Neural crest cell (in vitro differentiated cells): ENCODE data around the gene TSPAN18. TPM values are rescaled to one million over a fixed set of nuclear protein-coding genes. Genes with fewer than 3 reads are reported as not detected.

ENCODE experiments used
- DNase-seq: peaks from one replicate; pipeline ENCODE4 v3.0.0; 2021; ENCODE audit warnings: low read depth, mixed read lengths, low spot score
- H3K27ac Mint-ChIP-seq: one replicate; pipeline ENCODE4 v1.8.0; 2021; ENCODE audit warnings: mild to moderate bottlenecking, mixed read lengths; ENCODE audit not compliant: unreplicated experiment
- H3K27me3 Mint-ChIP-seq: 2 replicates; pipeline ENCODE4 v1.8.0; 2021; ENCODE audit warnings: low read depth, mild to moderate bottlenecking, mixed read lengths
- H3K36me3 Mint-ChIP-seq: 2 replicates; pipeline ENCODE4 v1.8.0; 2021; ENCODE audit warnings: low read depth, mild to moderate bottlenecking, mixed read lengths
- H3K4me1 Mint-ChIP-seq: 2 replicates; pipeline ENCODE4 v1.8.0; 2021; ENCODE audit warnings: mixed read lengths
- H3K4me3 Mint-ChIP-seq: one replicate; pipeline ENCODE4 v1.8.0; 2021; ENCODE audit warnings: mild to moderate bottlenecking, mixed read lengths
- H3K9me3 Mint-ChIP-seq: 2 replicates; pipeline ENCODE4 v1.8.0; 2021; ENCODE audit warnings: mixed read lengths
- total RNA-seq: library from RNA; stranded (reverse); gene quantifications from 2 replicates; pipeline ENCODE4 v1.2.1, GENCODE V29; 2021
- TF ChIP-seq, protein P1 (sequence below): fragments of 200-600 bp; sonication (generic); conservative IDR thresholded peaks from 2 replicates; pipeline ENCODE4 v1.5.0; 2021; ENCODE audit warnings: antibody characterized with exemption, mild to moderate bottlenecking

The TSPAN18 gene
- total RNA-seq, 1 donor from 2014 or later = 125 TPM

GRCh38 chr11:44775366-44775984 is 48.7 kb downstream of the TSPAN18 start:
- DNase-seq = peak; percentile 45
- Mint-ChIP-seq H3K27ac (no peak overlapping the region), H3K36me3 (peaks cover 9% of the 10 kb centered on the region)

GRCh38 chr11:44775985-44776446 is 49.3 kb downstream of the TSPAN18 start:
- no peak for DNase-seq
- no peak overlapping the region for H3K27ac Mint-ChIP-seq
- H3K4me3 Mint-ChIP-seq = no peak overlapping the region
- H3K9me3 Mint-ChIP-seq = no peaks in the 10 kb centered on the region
- no peaks in the 10 kb centered on the region for H3K27me3 Mint-ChIP-seq
- peaks cover 57% of the 10 kb centered on the region for H3K4me1 Mint-ChIP-seq
- H3K36me3 Mint-ChIP-seq = peaks cover 6% of the 10 kb centered on the region
- TF ChIP-seq, protein P1, sequence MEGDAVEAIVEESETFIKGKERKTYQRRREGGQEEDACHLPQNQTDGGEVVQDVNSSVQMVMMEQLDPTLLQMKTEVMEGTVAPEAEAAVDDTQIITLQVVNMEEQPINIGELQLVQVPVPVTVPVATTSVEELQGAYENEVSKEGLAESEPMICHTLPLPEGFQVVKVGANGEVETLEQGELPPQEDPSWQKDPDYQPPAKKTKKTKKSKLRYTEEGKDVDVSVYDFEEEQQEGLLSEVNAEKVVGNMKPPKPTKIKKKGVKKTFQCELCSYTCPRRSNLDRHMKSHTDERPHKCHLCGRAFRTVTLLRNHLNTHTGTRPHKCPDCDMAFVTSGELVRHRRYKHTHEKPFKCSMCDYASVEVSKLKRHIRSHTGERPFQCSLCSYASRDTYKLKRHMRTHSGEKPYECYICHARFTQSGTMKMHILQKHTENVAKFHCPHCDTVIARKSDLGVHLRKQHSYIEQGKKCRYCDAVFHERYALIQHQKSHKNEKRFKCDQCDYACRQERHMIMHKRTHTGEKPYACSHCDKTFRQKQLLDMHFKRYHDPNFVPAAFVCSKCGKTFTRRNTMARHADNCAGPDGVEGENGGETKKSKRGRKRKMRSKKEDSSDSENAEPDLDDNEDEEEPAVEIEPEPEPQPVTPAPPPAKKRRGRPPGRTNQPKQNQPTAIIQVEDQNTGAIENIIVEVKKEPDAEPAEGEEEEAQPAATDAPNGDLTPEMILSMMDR = no peak

More at GRCh38 chr11:44775366-44775984, 48.7 kb downstream of the TSPAN18 start:
- H3K27me3 Mint-ChIP-seq = no peaks in the 10 kb centered on the region
- peaks cover 52% of the 10 kb centered on the region for H3K4me1 Mint-ChIP-seq
- H3K9me3 Mint-ChIP-seq = no peaks in the 10 kb centered on the region
- H3K4me3 Mint-ChIP-seq = no peak overlapping the region
- TF ChIP-seq, protein P1 = peak; percentile 76

DNA sequence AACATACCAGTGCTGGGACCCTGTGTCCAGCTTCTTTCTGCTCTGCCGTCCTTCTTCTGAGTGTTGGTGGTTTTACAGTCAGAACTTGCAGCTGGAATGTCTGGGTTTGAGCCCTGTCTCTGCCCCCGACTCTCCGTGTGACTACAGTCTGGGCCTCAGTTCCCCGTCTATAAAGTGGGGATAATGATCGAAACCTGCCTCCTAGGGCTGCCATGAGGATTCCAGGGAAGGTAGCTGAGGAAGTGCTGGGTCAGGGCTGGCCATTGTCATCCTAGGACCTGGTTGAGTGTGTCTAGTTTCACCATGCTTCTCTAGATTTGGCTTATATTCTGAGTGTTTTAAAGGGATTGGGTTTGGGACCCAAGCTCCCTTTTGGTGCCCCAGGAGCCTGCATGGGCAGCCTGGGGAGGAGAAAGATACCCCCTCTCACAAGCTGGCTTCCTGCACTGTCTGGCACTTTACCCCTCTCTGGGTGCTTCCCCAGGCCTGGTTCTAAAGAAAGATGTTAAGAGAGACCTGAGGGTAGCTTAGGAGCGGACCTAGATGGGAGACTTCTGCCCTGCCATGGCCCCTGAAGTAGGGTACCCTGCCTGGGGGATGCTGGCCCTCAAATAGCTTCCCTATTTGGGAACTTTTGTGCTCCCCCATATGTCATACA is 49.9 kb downstream of the TSPAN18 start:
- TF ChIP-seq, protein P1 = no peak
- no peak overlapping the region for H3K4me3 Mint-ChIP-seq

DNA sequence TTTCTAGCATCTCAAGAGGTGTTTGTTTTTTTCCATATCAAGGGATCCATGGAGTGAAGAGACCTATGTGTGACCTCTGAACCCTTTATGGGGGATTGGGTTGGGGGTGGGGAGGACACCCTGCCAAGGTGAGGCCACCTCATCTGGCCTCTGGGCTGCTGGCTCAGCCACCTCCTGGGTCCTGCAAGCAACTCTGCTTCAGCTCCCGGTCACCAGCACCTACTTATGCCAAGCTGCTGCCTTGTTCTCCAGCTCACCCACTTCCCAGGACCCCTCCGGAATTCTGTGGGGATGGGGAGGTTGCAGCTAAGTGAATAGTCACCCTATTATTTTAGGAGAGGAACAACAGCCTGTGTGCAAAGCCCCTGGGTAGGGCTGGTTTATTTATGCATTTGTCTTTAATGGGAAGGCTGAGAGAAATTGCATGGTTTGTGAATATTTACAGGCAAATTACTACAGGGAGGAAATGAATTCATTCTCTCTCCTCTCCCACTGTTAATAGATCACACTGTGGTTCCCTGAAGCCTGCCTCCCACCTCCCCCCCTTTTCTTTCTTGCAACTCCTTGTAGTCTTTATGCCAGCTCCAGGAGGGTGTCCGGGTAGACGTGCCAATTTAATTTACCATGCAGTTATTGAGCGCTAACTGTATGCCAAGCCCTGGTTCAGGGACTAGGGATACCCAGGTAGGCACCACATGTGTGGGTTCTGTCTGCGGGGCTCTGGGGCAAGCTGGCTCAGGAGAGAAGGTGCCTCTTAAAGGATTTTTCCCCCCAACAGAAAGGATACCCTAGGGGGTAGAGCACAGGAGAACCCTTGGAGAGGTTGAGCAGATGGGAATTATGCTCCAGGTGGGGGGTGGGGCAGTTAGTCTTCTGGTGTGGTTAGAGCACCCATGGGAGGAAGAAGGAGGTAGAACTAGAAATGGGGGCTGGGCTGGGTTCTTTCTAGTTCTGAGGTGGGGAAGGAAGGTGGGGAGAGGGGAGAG is 50.7 kb downstream of the TSPAN18 start:
- DNase-seq = no peak
- no peak overlapping the region for H3K4me3 Mint-ChIP-seq

More for the DNA sequence above, 49.9 kb downstream of the TSPAN18 start:
- no peaks in the 10 kb centered on the region for H3K9me3 Mint-ChIP-seq
- H3K36me3 Mint-ChIP-seq = peaks cover 6% of the 10 kb centered on the region
- H3K27me3 Mint-ChIP-seq = no peaks in the 10 kb centered on the region
- no peak overlapping the region for H3K27ac Mint-ChIP-seq
- DNase-seq = no peak
- H3K4me1 Mint-ChIP-seq = peaks cover 64% of the 10 kb centered on the region

More for the DNA sequence above, 50.7 kb downstream of the TSPAN18 start:
- Mint-ChIP-seq H3K27me3 (no peaks in the 10 kb centered on the region), H3K36me3 (peaks cover 6% of the 10 kb centered on the region), H3K27ac (peak overlapping the region; percentile 67), H3K9me3 (no peaks in the 10 kb centered on the region), H3K4me1 (peaks cover 67% of the 10 kb centered on the region)
- TF ChIP-seq, protein P1 = no peak
